GM12892 (cell line): Measurements from ENCODE around the gene GJB3.

Source experiments
- POLR2A ChIP-seq: IDR thresholded peaks from 2 replicates; pipeline ENCODE4 v1.6.1; 2011; ENCODE audit warnings: low read depth, low read length, control low read depth
- POLR2AphosphoS5 ChIP-seq: IDR thresholded peaks from 2 replicates; pipeline ENCODE4 v1.6.1; 2011; ENCODE audit warnings: low read depth, low read length, control low read depth
- TAF1 ChIP-seq: IDR thresholded peaks from 2 replicates; pipeline ENCODE4 v1.6.1; 2011; ENCODE audit warnings: low read depth, mild to moderate bottlenecking, control low read depth, low read length, borderline replicate concordance

- TF ChIP-seq POLR2A (no peak), POLR2AphosphoS5 (no peak), TAF1 (no peak)
These were observed 12.1 kb downstream of the GJB3 start, which contains the start of gene GJA4 for GRCh38 chr1:34792868-34793727.
